GM10266 (cell line): ENCODE measurements around the gene GLIS1.

Experiments
- DNase-seq: peaks from one replicate; pipeline ENCODE4 v3.0.0; 2012; ENCODE audit errors: extremely low spot score
- TF ChIP-seq, protein P1 (sequence below): IDR thresholded peaks from 2 replicates; pipeline ENCODE4 v1.5.1; 2012; ENCODE audit warnings: mild to moderate bottlenecking, low read depth; ENCODE audit not compliant: control insufficient read depth, insufficient read depth; ENCODE audit errors: missing control alignments

The GLIS1 gene

DNA sequence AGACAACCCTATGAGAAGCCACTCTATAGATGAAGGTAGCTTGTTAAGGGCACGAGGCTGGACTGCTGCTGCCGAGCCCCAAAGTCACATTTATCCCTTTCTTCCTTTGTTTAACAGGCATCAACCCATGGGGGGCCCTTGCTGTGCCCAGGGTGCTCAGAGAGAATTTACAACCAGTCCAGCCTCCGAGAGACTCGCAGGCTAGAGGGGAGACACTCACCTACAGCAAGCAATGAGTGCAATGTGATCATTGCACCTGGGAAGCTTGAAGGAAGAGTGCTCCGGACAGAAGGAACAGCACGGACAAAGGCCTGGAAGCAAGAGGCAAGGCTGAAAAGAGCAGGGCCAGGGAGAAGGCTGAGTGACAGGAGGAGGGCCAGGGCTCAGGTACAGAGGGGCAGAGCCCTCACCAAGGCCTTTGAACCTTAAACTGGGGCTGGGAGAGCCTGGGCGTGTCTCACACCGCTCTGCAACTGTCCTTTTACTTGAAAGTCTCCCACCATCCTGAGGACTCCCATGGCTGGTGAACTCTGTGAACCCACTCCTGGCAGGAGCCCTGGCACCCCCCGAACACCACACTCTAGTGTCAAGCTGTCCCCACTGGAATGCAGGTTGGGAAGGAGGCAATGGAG, 252.5 kb downstream of the GLIS1 start:
- no peak for DNase-seq
- TF ChIP-seq, protein P1, sequence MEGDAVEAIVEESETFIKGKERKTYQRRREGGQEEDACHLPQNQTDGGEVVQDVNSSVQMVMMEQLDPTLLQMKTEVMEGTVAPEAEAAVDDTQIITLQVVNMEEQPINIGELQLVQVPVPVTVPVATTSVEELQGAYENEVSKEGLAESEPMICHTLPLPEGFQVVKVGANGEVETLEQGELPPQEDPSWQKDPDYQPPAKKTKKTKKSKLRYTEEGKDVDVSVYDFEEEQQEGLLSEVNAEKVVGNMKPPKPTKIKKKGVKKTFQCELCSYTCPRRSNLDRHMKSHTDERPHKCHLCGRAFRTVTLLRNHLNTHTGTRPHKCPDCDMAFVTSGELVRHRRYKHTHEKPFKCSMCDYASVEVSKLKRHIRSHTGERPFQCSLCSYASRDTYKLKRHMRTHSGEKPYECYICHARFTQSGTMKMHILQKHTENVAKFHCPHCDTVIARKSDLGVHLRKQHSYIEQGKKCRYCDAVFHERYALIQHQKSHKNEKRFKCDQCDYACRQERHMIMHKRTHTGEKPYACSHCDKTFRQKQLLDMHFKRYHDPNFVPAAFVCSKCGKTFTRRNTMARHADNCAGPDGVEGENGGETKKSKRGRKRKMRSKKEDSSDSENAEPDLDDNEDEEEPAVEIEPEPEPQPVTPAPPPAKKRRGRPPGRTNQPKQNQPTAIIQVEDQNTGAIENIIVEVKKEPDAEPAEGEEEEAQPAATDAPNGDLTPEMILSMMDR: no peak

DNA sequence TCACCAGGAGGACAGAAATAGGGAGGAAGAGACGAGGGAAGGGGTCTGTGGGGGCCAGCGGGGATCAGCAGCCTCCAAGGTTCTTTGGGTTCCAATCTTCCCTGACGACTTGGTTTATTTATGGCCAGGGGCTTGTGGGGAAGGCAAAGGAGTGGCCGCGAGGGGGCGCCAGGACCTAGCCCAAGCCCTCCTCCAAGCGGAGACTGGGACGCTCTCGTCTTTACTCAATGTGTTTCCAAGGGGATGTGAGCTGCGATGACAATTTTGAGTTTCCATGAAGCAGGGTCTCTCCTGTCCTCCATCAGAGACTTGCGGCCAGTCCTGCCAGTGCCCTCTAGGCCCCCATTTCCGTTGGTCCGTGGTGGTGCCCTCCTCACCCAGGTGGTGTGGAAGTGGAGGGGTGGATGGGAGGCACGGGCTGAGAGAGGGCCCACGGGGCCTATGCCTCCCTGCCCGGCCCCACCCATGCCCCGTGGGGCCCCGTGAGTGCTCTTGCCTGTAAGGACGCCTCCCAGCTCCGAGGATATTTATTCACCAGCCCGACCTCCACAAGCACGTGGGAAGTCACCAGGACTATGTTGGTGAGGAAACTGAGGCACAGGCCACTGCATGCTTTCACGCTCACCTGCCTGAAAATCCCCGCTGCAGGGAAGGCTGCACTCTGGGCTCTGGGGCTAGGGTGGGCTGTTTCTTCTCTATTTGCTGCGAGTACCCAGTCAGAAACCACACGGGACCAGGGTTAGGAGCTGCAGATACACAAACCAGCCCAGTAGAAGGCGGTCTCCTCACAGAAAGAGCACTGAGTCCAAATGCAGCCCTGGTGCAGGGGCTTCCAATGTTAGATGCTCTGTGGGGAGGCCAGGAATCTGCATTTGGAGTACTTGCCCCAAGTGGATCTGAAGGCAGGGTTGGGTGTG, 253.2 kb downstream of the GLIS1 start:
- TF ChIP-seq, protein P1: peak; percentile 88
- peak; percentile 81 for DNase-seq

DNA sequence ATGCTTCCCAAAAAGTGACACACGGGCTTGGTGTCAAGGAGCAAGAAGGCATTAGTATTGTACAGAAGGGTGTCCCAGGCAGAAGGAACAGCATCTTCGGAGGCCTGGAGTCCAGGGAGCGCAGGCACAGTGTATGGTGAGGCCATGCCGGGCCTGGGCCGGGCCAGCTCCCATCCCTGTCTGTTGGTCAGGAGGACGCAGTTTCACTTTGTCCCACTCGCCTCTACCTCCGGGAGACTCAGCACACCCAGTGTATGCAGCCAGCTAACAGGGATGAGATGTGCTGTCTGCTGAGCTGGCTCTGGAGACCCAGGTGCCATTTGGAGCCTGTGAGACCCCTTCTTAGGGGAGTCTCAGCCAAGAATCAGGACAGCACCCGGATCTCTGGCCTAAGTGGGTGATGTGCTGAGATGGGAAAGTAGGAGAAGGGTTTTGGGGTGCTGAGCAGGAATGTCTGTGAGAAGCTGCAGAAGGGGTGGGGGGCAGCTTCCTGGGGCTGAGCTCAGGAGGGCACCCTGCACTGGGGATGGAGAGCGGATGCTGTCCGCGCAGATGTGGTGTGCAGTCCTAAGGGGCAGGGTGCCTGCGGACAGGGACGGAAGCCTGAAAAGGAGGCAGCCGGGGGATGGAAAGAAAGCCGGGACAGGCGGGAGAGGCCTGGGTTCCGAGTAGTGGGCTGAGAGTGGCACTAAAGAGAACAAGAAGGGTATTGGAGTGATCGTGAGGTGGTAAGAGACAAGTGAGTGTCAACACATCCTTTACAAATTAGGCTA, 254.1 kb downstream of the GLIS1 start:
- TF ChIP-seq, protein P1: no peak
- DNase-seq: no peak

DNA sequence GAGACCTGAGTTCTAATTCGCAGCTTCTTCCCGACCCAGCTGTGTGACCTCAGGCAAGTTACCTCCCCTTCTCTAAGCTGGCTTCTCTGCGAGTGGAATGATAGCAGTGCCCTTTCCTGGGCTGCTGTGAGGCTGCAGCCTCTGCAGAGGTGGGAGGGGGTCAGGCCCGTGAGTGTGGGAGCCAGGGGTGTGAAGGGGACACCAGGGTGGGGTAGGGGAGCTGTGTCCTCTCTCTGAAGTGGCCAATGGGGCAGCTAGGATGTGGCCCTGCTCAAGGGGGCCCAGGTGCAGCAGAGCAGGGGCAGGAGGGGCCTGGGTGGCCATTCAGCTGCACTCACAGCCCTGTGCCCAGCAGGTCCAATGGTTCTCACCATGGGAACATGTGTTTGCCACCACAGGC, 255.3 kb downstream of the GLIS1 start:
- TF ChIP-seq, protein P1: no peak
- no peak for DNase-seq

DNA sequence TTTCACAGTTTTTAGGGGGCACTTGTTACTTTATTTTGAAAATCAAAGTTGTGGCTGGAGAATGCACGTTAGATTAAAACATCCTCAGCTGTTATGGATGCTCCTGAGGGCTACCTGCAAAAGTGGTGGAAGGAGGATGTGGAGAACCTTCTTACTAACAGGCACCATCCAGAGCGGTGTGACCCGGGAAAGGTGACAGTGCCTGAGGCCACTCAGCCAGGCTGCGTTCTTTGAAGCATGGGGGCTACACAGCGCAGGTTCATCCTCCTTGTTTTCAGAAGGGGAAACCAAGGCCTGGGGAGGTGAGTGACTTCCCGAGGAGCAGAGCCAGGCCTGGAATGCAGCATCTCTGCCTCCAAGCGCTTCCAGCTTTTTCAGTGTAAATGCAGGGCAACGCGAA, 255.8 kb downstream of the GLIS1 start:
- TF ChIP-seq, protein P1: no peak
- DNase-seq: no peak

DNA sequence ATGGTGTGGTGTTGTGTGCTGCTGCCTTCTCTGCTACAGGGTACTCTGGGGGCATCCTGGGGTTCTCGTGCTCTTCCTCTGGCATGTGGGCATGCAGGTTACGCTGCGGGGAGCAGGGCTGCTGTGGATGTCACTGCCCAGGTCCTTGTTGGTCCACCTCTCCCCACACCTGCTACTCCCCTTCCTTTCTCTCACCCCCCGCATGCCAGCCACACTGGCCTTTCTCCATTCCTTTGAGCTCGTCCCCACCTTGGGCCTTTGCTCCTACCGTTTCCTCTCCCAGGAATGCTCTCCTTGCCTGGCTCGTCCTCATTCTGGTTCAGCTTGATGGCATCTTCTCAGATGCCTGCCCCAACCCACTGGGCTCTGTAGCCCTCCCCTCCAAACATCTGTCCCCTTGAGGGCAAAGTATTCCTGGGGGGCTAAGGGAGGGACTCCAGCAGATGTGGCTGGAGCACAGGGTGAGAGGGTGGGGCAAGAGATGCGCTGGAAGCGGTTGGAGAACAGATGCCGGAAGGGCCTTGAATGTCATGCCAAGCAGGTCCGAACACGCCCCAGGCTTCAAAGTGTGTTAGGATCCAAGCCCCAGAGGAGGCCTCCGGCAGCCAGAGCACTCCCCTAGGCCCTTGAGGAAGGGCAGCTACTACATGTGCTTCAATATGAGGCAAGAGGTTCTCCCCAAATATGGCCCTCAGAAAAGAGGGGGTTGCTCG, 256.4 kb downstream of the GLIS1 start:
- TF ChIP-seq, protein P1: no peak
- no peak for DNase-seq
